H1 (cell line): ENCODE measurements around the gene PEAK3. TPM values are rescaled to one million over a fixed set of nuclear protein-coding genes. Genes with fewer than 3 reads are reported as not detected.

ENCODE experiments used
- ATF3 ChIP-seq: IDR thresholded peaks from 2 replicates; pipeline ENCODE4 v1.6.1; 2011; ENCODE audit warnings: low read depth, mild to moderate bottlenecking, low read length; ENCODE audit not compliant: insufficient read depth
- BCL11A ChIP-seq, 2 experiments: IDR thresholded peaks; one replicate each; pipeline ENCODE4 v1.6.1; 2011; ENCODE audit warnings: low read depth in 2 of 2, low read length in 2 of 2, mild to moderate bottlenecking in 2 of 2
- CHD7 ChIP-seq: fragments of 300-600 bp; sonication (generic); IDR thresholded peaks from 2 replicates; pipeline ENCODE4 v1.7.1; 2012; ENCODE audit warnings: low read length, moderate library complexity, mild to moderate bottlenecking, inconsistent platforms; ENCODE audit not compliant: insufficient replicate concordance
- CTCF ChIP-seq, 3 experiments: IDR thresholded peaks; 1 replicate in 2 of 3; 2 replicates in 1 of 3; pipeline versions ENCODE4 v1.5.1 to v1.6.1; 2011; ENCODE audit warnings: low read length in 3 of 3, mild to moderate bottlenecking in 3 of 3, inconsistent platforms in 2 of 3, low read depth in 1 of 3, moderate library complexity in 1 of 3; ENCODE audit not compliant: insufficient read depth in 1 of 3; ENCODE audit errors: control extremely low read depth in 1 of 3
- polyA plus RNA-seq, 7 experiments: library from polyadenylated mRNA; depleted of rRNA in 3 of 7; stranded (reverse) in 5 of 7; unstranded in 2 of 7; fragments of >200 nt in 5 of 7; fragments of 200-250 nt in 2 of 7; gene quantifications; 1 replicate in 5 of 7; 2 replicates in 1 of 7; 4 replicates in 1 of 7; pipeline versions ENCODE4 v1.2.1 to v1.2.3, GENCODE V29; 2011 to 2013; ENCODE audit warnings: missing spikeins in 2 of 7, mixed read lengths in 2 of 7
- total RNA-seq: library from RNA; stranded (reverse); fragmentation: NEBNext Ultra II Directional; extraction: Animal tissue kit (Norgen Biotek cat#: 25700); gene quantifications from 2 replicates; pipeline ENCODE4 v1.2.1, GENCODE V29; 2021
- TF ChIP-seq, protein P1 (sequence below): IDR thresholded peaks from 2 replicates; pipeline ENCODE4 v1.6.1; 2012; ENCODE audit warnings: low read length, inconsistent platforms

Gene PEAK3
- total and polyA plus RNA-seq, 2 of the 8 experiments (the other 6 are each of a cell fraction or from before 2014, with no cell fraction given): not detected

DNA sequence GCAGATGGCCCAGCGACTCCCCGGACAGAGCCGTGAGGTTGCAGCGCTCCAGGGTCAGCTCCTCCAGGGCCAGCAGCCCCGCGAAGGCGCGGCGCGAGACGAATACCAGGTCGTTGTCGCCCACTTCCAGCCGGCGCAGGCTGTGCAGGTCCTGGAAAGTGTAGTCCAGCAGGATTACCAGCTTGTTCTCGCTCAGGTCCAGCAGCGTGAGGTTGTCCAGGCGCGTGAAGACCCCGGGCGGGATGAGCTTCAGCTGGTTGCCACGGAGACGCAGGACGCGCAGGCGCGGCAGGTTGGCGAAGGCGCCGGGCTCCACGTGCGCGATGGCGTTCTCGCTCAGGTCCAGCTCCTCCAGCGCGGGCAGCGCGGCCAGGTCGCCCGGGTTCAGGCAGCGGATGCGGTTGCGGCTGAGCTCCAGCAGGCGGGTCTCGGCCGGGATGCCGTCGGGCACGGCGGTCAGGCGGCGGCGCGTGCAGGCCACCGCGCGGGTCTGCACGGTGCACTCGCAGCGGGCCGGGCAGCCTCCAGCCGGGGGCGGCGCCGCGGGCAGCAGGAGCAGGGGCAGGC is 9.3 kb upstream of the PEAK3 start (continued):
- no peak for TF ChIP-seq BCL11A (IDR thresholded peaks at IDR 0.05; ENCODE audit: low read depth in 2 of 2, low read length in 2 of 2)
- TF ChIP-seq ATF3: no peak
- TF ChIP-seq CHD7: no peak
- TF ChIP-seq, protein P1, sequence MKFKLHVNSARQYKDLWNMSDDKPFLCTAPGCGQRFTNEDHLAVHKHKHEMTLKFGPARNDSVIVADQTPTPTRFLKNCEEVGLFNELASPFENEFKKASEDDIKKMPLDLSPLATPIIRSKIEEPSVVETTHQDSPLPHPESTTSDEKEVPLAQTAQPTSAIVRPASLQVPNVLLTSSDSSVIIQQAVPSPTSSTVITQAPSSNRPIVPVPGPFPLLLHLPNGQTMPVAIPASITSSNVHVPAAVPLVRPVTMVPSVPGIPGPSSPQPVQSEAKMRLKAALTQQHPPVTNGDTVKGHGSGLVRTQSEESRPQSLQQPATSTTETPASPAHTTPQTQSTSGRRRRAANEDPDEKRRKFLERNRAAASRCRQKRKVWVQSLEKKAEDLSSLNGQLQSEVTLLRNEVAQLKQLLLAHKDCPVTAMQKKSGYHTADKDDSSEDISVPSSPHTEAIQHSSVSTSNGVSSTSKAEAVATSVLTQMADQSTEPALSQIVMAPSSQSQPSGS: no peak
- TF ChIP-seq CTCF (IDR thresholded peaks at IDR 0.05; ENCODE audit: control extremely low read depth in 1 of 3, insufficient read depth in 1 of 3, low read depth in 1 of 3, low read length in 3 of 3): peak; percentile 38 to 47 (median 42)
